ENCODE data around the gene SLC4A1AP.
A peak's percentile ranks its signal among the peaks of the same experiment; 100 is the strongest.

Gene SLC4A1AP

GRCh38 chr2:27702302-27702701 lies 38.6 kb downstream of the SLC4A1AP start:
- H3K4me3 ChIP-seq (ENCODE audit: low read depth, low read length) = no peak overlapping the region
- TF ChIP-seq, protein P1, sequence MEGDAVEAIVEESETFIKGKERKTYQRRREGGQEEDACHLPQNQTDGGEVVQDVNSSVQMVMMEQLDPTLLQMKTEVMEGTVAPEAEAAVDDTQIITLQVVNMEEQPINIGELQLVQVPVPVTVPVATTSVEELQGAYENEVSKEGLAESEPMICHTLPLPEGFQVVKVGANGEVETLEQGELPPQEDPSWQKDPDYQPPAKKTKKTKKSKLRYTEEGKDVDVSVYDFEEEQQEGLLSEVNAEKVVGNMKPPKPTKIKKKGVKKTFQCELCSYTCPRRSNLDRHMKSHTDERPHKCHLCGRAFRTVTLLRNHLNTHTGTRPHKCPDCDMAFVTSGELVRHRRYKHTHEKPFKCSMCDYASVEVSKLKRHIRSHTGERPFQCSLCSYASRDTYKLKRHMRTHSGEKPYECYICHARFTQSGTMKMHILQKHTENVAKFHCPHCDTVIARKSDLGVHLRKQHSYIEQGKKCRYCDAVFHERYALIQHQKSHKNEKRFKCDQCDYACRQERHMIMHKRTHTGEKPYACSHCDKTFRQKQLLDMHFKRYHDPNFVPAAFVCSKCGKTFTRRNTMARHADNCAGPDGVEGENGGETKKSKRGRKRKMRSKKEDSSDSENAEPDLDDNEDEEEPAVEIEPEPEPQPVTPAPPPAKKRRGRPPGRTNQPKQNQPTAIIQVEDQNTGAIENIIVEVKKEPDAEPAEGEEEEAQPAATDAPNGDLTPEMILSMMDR (IDR thresholded peaks at IDR 0.05; ENCODE audit: low read depth, low read length) = no peak
- TF ChIP-seq POLR2A (IDR thresholded peaks at IDR 0.05; ENCODE audit: extremely low read depth, insufficient read length) = no peak
- no peak for TF ChIP-seq MYC (IDR thresholded peaks at IDR 0.05; ENCODE audit: low read depth, low read length)
- TF ChIP-seq, protein P2, sequence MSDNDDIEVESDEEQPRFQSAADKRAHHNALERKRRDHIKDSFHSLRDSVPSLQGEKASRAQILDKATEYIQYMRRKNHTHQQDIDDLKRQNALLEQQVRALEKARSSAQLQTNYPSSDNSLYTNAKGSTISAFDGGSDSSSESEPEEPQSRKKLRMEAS (IDR thresholded peaks at IDR 0.05; ENCODE audit: low read depth, low read length) = no peak
- no peak for DNase-seq (ENCODE audit: low read depth)

DNA sequence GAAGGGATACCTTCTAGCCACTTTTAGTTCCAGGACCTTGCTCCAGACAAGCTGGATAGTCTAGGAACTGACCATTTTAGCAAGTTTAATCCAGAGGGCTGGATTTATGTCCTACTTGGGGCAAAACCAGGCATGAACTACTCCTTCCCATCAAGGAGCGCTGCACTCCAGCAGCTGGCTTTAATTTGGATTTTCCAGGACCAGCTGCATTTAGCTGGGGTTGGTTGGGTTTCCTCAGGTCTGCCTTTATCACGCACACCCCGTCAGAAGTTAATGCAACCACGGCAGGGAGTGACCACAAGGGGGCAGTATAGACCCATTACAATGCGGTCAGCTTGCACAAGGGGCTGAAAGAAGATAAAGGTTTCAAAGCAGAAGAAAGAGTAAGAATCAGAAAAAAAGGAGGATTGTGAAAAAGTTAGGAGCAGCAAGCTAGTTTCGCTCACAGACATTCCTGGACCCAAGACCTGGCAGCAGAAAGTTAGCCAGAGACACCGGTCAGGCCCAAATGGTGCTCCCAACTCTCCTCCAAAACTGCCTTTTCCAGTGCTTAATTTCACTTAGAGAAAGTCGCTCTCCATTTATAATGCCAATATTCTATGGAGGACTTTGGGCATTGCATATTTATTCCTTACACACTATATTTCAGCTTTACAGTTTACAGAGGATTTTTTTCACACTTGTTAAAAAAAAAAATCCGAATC lies 40.1 kb downstream of the SLC4A1AP start:
- TF ChIP-seq MYC (IDR thresholded peaks at IDR 0.05; ENCODE audit: low read depth, low read length) = peak; percentile 63
- TF ChIP-seq, protein P1 (IDR thresholded peaks at IDR 0.05; ENCODE audit: low read depth, low read length) = peak; percentile 91
- no peak for TF ChIP-seq POLR2A (IDR thresholded peaks at IDR 0.05; ENCODE audit: extremely low read depth, insufficient read length)
- TF ChIP-seq, protein P2 (IDR thresholded peaks at IDR 0.05; ENCODE audit: low read depth, low read length) = peak; percentile 56
- H3K4me3 ChIP-seq (ENCODE audit: low read depth, low read length) = no peak overlapping the region
- DNase-seq (ENCODE audit: low read depth) = peak; percentile 90

DNA sequence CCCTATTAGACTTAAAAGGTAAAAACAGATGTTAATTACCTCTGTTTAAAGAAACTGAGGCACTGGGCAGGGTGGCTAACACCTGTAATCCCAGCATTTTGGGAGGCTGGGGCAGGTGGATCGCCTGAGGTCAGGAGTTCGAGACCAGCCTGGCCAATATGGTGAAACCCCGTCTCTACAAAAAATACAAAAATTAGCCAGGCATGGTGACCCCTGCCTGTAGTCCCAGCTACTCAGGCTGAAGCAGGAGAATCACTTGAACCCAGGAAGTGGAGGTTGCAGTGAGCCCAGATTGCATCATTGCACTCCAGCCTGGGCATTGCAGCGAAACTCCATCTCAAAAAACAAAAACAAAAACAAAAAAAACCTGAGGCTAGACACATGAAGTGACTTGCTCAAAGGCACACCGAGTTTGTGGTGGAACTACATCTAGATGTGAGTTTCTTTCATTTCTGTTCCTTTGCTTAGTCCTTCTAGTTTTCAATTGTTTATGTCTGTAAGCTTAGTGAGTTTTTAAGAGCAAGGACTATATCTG lies 40.7 kb downstream of the SLC4A1AP start:
- TF ChIP-seq, protein P1 (IDR thresholded peaks at IDR 0.05; ENCODE audit: low read depth, low read length) = no peak
- TF ChIP-seq POLR2A (IDR thresholded peaks at IDR 0.05; ENCODE audit: extremely low read depth, insufficient read length) = no peak
- no peak for TF ChIP-seq MYC (IDR thresholded peaks at IDR 0.05; ENCODE audit: low read depth, low read length)
- TF ChIP-seq, protein P2 (IDR thresholded peaks at IDR 0.05; ENCODE audit: low read depth, low read length) = no peak
- no peak for DNase-seq (ENCODE audit: low read depth)
- H3K4me3 ChIP-seq (ENCODE audit: low read depth, low read length) = no peak overlapping the region

DNA sequence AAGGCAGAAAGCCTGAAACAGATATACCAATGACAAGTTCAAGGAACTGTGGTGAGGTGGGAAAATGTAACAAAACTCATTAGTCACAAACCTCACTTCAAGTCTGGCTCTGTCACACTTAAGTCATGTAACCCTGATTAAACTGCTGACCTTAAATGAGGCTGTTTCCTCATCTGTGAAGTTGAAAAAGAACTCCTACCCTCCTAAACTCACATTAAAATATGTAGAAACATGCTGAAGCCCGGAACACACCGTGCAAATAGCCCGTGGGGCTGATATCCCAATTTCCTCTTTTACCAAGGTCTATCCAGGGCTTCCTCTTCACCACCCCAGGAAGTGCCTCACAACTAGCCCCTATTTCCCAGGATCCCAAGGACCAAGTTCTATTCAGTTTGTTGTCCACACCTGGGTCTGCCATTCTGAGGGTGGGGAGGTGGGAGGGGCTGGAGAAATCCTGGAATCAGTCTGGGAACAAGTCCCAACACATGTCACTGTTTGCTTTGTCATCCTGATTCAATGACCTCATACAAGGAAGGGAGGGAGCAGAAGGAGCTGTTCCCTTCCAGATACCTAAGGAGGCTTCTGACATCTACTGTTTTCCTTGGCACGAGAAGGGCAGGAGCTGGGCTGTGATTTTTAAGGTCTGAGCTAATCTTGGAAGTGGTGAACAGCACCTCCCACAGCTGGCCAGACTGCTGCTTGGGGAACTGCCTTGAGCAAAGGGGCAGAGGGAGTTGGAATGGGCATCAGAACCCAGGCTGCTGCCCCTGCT lies 42.3 kb downstream of the SLC4A1AP start:
- H3K4me3 ChIP-seq (ENCODE audit: low read depth, low read length) = no peak overlapping the region
- peak; percentile 51 for DNase-seq (ENCODE audit: low read depth)
- TF ChIP-seq, protein P2 (IDR thresholded peaks at IDR 0.05; ENCODE audit: low read depth, low read length) = no peak
- TF ChIP-seq POLR2A (IDR thresholded peaks at IDR 0.05; ENCODE audit: extremely low read depth, insufficient read length) = no peak

DNA sequence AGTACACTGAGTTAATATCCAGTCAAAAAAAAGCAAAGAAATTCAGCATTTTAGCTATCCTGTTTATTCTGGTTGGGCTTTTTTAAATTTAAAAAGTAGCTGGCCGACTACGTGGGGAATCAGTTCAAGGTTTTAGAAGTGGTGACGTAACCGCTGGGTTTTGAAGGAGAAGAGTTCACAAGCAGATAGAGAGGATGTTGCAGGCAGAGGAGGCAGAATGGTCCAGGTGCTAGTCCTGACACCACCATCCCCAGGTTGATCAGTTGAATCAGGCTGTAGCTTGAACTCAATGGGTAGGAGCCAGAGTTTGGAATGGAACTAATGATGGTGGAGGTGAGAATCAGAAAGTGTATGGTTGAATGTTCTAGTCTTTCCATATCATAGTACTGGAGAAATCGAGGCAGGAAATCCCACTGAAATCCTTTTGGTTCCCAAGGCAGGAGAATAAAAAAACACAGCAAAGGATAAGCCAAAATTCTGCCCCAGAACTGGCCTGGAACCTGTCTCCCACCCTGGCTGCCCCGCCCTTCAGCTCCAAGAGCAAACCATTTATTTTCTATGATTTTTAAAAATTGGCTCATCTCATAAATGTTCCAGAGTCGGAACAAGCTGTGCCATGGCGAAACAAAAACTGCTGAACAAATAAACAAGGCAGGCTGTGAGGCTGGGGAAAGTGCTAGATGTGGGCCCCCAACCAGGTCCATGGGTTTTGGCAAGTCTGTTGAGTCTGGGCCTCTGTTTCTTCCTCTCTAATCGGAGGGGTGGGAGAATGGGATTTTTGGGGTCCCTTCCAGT lies 44.0 kb downstream of the SLC4A1AP start:
- no peak for DNase-seq (ENCODE audit: low read depth)
- no peak overlapping the region for H3K4me3 ChIP-seq (ENCODE audit: low read depth, low read length)
- TF ChIP-seq, protein P1 (IDR thresholded peaks at IDR 0.05; ENCODE audit: low read depth, low read length) = no peak
- TF ChIP-seq POLR2A (IDR thresholded peaks at IDR 0.05; ENCODE audit: extremely low read depth, insufficient read length) (no peak), MYC (IDR thresholded peaks at IDR 0.05; ENCODE audit: low read depth, low read length) (no peak)
- TF ChIP-seq, protein P2 (IDR thresholded peaks at IDR 0.05; ENCODE audit: low read depth, low read length) = no peak

Measured in NB4 (cell line).